GM12878 (cell line): ENCODE results near the gene PHYKPL. TPM values are rescaled to one million over a fixed set of nuclear protein-coding genes. Genes with fewer than 3 reads are reported as not detected.

Experiments
- ATAC-seq: fragments of 200-7000 bp; cut with Tn5 transposase; 3 replicates; pipeline ENCODE4 v1.9.1; 2020; ENCODE audit warnings: mild to moderate bottlenecking, moderate library complexity
- BruUV-seq: library from RNA; stranded (reverse); fragments of 400-500 nt; replicated peaks from 2 replicates; lab custom pipeline; 2021; lab: Mats Ljungman, UMichigan
- CTCF ChIA-PET: fragments of 300-600 bp; sonication (Branson Sonifier 250); formaldehyde crosslinking; extraction: SDS; loops from one replicate; lab custom pipeline; 2021; ENCODE audit warnings: inconsistent platforms; lab: Yijun Ruan, JAX
- POLR2A ChIA-PET: fragments of 350-600 bp; formaldehyde crosslinking; extraction: SDS; loops from one replicate; lab custom pipeline; 2021; ENCODE audit warnings: inconsistent platforms; lab: Charles Lee
- RAD21 ChIA-PET: fragments of 300-600 bp; sonication (Branson Sonifier 250); formaldehyde crosslinking; loops from one replicate; lab custom pipeline; 2023; ENCODE audit warnings: antibody characterized with exemption; ENCODE audit not compliant: unreplicated experiment; lab: Charles Lee
- SMC1A ChIA-PET: fragments of 300-600 bp; sonication (Branson Sonifier 250); formaldehyde crosslinking; loops from one replicate; lab custom pipeline; 2023; ENCODE audit not compliant: unreplicated experiment, uncharacterized antibody; lab: Charles Lee
- DNase-seq: peaks from one replicate; pipeline ENCODE4 v3.0.0-alpha.2; 2011; ENCODE audit warnings: low read depth, low spot score
- FAIRE-seq: peaks from 3 replicates; lab custom pipeline; 2011; peaks lifted over from hg19 to GRCh38; lab: Jason Lieb, UNC
- H2AFZ ChIP-seq: 2 replicates; pipeline ENCODE4 v1.6.0; 2011; ENCODE audit warnings: low read depth, low read length, control low read depth; ENCODE audit not compliant: control insufficient read depth
- H3K27ac ChIP-seq: 2 replicates; pipeline ENCODE4 v1.5.1; 2011; ENCODE audit warnings: control low read depth; ENCODE audit not compliant: control insufficient read depth, insufficient read depth
- H3K27me3 ChIP-seq, 2 experiments: replicated peaks in 1 of 2; 2 replicates each; pipeline versions ENCODE4 v1.6.0 to v1.6.1; 2011; ENCODE audit warnings: low read length in 1 of 2; ENCODE audit not compliant: control insufficient read depth in 2 of 2, insufficient read depth in 2 of 2
- H3K36me3 ChIP-seq, 2 experiments: 2 replicates each; pipeline ENCODE4 v1.5.1; 2011; ENCODE audit warnings: low read length in 1 of 2; ENCODE audit not compliant: control insufficient read depth in 2 of 2, insufficient read depth in 2 of 2
- H3K4me1 ChIP-seq: 2 replicates; pipeline ENCODE4 v1.6.1; 2011; ENCODE audit warnings: mild to moderate bottlenecking, low read length, moderate library complexity, mixed read lengths; ENCODE audit not compliant: control insufficient read depth, insufficient read depth
- H3K4me2 ChIP-seq: 2 replicates; pipeline ENCODE4 v1.6.0; 2011; ENCODE audit warnings: control low read depth; ENCODE audit not compliant: control insufficient read depth, insufficient read depth
- H3K4me3 ChIP-seq: fragments of 200-600 bp; sonication (generic); 2 replicates; pipeline ENCODE4 v1.5.1; 2016
- H3K79me2 ChIP-seq: 2 replicates; pipeline ENCODE4 v1.6.0; 2011; ENCODE audit warnings: low read length; ENCODE audit not compliant: control insufficient read depth, insufficient read depth
- H3K9ac ChIP-seq: 2 replicates; pipeline ENCODE4 v1.8.0; 2011; ENCODE audit warnings: low read length, control low read depth, mixed read lengths; ENCODE audit not compliant: control insufficient read depth, insufficient read depth
- H3K9me3 ChIP-seq: replicated peaks from 3 replicates; pipeline ENCODE4 v1.5.1; 2011; ENCODE audit warnings: mild to moderate bottlenecking, low read length; ENCODE audit not compliant: control insufficient read depth, insufficient read depth
- H4K20me1 ChIP-seq: 2 replicates; pipeline ENCODE4 v1.6.0; 2011; ENCODE audit not compliant: control insufficient read depth, insufficient read depth
- GABPA ChIP-seq: IDR thresholded peaks from 2 replicates; pipeline ENCODE4 v1.6.1; 2014; ENCODE audit warnings: antibody characterized with exemption, low read depth, mild to moderate bottlenecking, inconsistent platforms
- IKZF1 ChIP-seq: fragments of 450-650 bp; conservative IDR thresholded peaks from 2 replicates; pipeline ENCODE4 v1.6.1; 2017; ENCODE audit warnings: antibody characterized with exemption, mild to moderate bottlenecking
- MLLT1 ChIP-seq: fragments of 450-650 bp; IDR thresholded peaks from 2 replicates; pipeline ENCODE4 v1.6.1; 2016; ENCODE audit warnings: mild to moderate bottlenecking
- NR2F1 ChIP-seq: fragments of 450-650 bp; conservative IDR thresholded peaks from 2 replicates; pipeline ENCODE4 v1.6.1; 2017; ENCODE audit warnings: mild to moderate bottlenecking
- ZBTB40 ChIP-seq: fragments of 450-650 bp; IDR thresholded peaks from 2 replicates; pipeline ENCODE4 v1.6.1; 2016; ENCODE audit warnings: mild to moderate bottlenecking, moderate library complexity, borderline replicate concordance
- ZNF384 ChIP-seq: IDR thresholded peaks from 2 replicates; pipeline ENCODE4 v1.6.1; 2012; ENCODE audit warnings: low read depth, mild to moderate bottlenecking, low read length, improper control_type of control experiment, borderline replicate concordance
- WGBS: methylation state at CpG from one replicate; pipeline ENCODE4 v1.1.6; 2016; ENCODE audit warnings: low lambda C conversion rate; ENCODE audit not compliant: insufficient replicate concordance, insufficient coverage; ENCODE audit errors: missing lambda C conversion rate; 5-methylcytosine and 5-hydroxymethylcytosine counted together
- in situ Hi-C: fragments of 300-500 bp; cut with MboI; formaldehyde crosslinking; loops from 9 replicates; pipeline ENCODE4 v1.14.3; 2018; ENCODE audit warnings: mixed read lengths
- intact Hi-C: fragments of 100-400 bp; cut with micrococcal nuclease; formaldehyde crosslinking; loops from one replicate; pipeline ENCODE4 v1.14.2; 2022; ENCODE audit not compliant: unreplicated experiment
- polyA plus RNA-seq, 11 experiments: library from polyadenylated mRNA; depleted of rRNA in 4 of 11; unstranded in 6 of 11; stranded (reverse) in 5 of 11; fragments of >200 nt; fragmentation: Nextera tagmentation in 4 of 11; fragmentation: Illumina TruSeq in 1 of 11; extraction: Ambion mirVana in 4 of 11; extraction: Trizol in 1 of 11; gene quantifications; 1 replicate in 1 of 11; 2 replicates in 10 of 11; pipeline versions ENCODE4 v1.2.1 to v1.2.3, GENCODE V29; 2011 to 2016; ENCODE audit warnings: inconsistent platforms in 2 of 11, missing spikeins in 2 of 11, low read depth in 1 of 11
- total RNA-seq, 4 experiments: library from RNA; depleted of rRNA in 3 of 4; stranded (reverse); fragments of >200 nt in 3 of 4; fragmentation: Illumina TruSeq in 1 of 4; extraction: Trizol in 1 of 4; gene quantifications; 2 replicates each; pipeline versions ENCODE4 v1.2.1 to v1.2.3, GENCODE V29; 2013 to 2021

Gene PHYKPL
- total and polyA plus RNA-seq, 10 of the 15 experiments (the other 5 are each of a cell fraction or from before 2014, with no cell fraction given): 4.5 to 53.9 (median 25.6) TPM

GRCh38 chr5:178230879-178231538, 1.6 kb downstream of the PHYKPL start:
- intact Hi-C loops: no loop called here
- H3K9ac ChIP-seq: peak overlapping the region; percentile 70
- no peak for TF ChIP-seq NR2F1
- peak; percentile 17; the same call in 1 of the 2 replicates for TF ChIP-seq MLLT1
- TF ChIP-seq GABPA: no peak
- TF ChIP-seq IKZF1: no peak
- TF ChIP-seq ZBTB40: peak; percentile 79
- TF ChIP-seq ZNF384: peak; percentile 48; the same call in 1 of the 2 replicates
- H3K4me1 ChIP-seq: peaks cover 14% of the 10 kb centered on the region
- peak overlapping the region; percentile 75 for H3K27ac ChIP-seq
- H3K9me3 ChIP-seq: no peaks in the 10 kb centered on the region
- TSS peak; percentile 45 for BruUV-seq
- DNase-seq (no peak), FAIRE-seq (no peak), ATAC-seq (0 out of 3 replicates have a peak, but pooled peaks have one; percentile 2)
- ChIA-PET RAD21 (interaction anchor here (0.5 kb wide), 1 partner anchor 51 kb away, joined by 3 read pairs; no protein-coding TSS in a partner anchor), SMC1A (interaction anchor here (1.5 kb wide), 1 partner anchor 24 kb away, joined by 5 read pairs; no protein-coding TSS in a partner anchor), POLR2A (interaction anchor here (0.6 to 2.0 kb wide), 4 partner anchors 24 to 590 kb away, joined by 3 to 11 read pairs (median 5); partner anchors contain the start of gene HNRNPAB), CTCF (interaction anchor here (0.6 to 1.3 kb wide), 3 partner anchors 17 to 34 kb away, joined by 3 read pairs; no protein-coding TSS in a partner anchor)
- H3K4me2 ChIP-seq: peak overlapping the region; percentile 100
- H3K79me2 ChIP-seq: peaks cover 29% of the 10 kb centered on the region
- in situ Hi-C loops: no loop called here
- WGBS: 26% methylated on average over 9 of the region's 9 CpGs
- H3K4me3 ChIP-seq: peak overlapping the region; percentile 93
- no peak overlapping the region for H2AFZ ChIP-seq
- peaks cover 1 to 8% of the 10 kb centered on the region in 2 experiments for H3K36me3 ChIP-seq
- H4K20me1 ChIP-seq: no peaks in the 10 kb centered on the region
- no peaks in the 10 kb centered on the region for H3K27me3 ChIP-seq
